CD4-positive, alpha-beta T cell treated with Interleukin-15 for 4 hours (primary cell): ENCODE results near the gene ATP6V1B1.
A peak's percentile ranks its signal among the peaks of the same experiment; 100 is the strongest.

Experiments used
- DNase-seq: peaks from one replicate; pipeline ENCODE4 v3.0.0-alpha.2; 2020; ENCODE audit warnings: low spot score

The ATP6V1B1 gene

DNA sequence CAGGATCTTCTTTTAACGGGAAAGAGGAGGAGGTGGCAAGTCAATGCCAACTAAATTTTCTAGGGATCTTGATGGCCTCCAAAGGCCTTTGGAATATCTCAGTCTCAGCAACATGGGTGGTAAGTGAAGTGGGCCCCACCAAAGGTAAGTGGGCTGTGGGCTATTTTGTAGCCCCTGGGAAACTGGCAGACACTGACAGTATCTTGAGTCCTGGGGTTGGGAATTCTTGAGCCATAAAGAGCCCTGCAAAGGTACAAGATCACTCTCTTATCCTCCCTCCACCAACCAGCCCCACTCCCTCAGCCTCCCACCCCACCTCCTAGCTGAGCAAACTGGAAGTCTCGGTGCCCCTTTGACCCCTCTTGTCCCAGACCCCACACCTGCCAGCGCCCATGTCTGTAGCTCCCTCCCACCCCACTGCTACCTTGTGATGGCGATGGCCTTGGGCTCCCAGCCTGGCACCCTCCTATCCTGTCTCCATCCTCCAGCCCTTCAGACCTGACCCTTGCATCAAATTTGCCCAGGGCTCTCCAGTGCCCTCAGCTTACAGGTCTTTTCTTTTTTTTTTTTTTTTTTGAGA, 8.5 kb downstream of the ATP6V1B1 start:
- no peak for DNase-seq

- DNase-seq: peak; percentile 33
Observed at GRCh38 chr2:70946832-70947442, 11.2 kb downstream of the ATP6V1B1 start.

- DNase-seq: no peak
Observed at GRCh38 chr2:70947556-70948184, 12.0 kb downstream of the ATP6V1B1 start.

GRCh38 chr2:70948337-70949003, 12.8 kb downstream of the ATP6V1B1 start:
- peak; percentile 73 for DNase-seq

- DNase-seq: no peak
Observed at GRCh38 chr2:70949086-70949485, 13.4 kb downstream of the ATP6V1B1 start.

DNA sequence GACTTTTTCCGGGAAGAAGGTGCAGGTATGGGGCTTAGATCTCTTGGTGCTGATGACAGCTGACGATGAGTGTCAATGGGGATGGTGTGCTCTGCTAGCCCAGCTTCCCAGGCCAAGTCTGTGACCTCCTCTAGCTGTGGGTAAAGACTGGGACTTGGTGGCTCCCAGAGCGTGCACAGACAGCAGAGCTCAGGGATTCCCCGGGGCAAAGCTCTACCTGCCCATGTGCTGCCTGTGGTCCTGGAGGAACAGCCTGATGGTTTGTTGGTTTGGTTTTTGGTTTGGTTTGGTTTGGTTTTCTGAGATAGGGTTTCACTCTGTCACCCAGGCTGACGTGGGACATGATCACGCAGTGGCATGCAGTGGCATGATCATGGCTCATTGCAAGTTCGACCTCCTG, 19.2 kb downstream of the ATP6V1B1 start:
- no peak for DNase-seq

DNA sequence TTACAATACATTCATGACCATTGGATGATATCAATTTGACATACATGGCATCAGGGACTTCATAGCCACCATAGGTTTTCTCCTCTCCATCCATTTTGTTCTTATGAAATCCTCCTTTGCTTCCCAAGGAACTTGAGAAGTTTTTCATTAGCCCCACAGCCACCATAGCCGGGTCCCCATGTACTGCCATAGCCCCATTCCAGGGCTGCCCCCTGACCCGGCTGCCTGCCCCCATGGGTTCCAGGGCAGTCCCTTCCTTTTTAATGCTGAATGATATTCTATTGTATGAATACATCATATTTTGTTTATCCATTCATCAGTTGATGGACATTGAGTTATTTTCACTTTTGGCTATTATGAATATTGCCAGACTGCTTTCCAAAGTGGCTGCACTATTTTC, 20.4 kb downstream of the ATP6V1B1 start:
- DNase-seq: no peak

GRCh38 chr2:70957798-70958197, 22.1 kb downstream of the ATP6V1B1 start:
- DNase-seq: no peak

DNA sequence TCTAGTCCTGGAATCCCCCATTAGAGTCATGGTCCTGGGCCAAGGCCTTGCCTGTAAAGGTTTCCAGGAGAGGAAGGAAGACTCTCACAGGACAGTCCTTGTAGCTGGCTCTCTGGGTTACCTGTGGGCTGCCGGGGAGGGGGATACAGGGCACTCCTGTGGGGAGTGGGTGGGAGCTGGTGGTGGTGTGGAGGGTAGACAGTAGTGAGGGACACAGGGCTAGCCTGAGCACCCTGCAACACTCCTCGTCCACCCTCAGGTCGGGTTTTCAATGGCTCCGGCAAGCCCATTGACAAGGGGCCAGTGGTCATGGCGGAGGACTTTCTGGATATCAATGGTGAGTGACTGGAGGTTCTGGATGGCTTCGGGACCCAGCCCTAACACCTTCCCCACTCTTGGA, 23.1 kb downstream of the ATP6V1B1 start:
- no peak for DNase-seq

- no peak for DNase-seq
Observed at GRCh38 chr2:70959271-70959761, 23.6 kb downstream of the ATP6V1B1 start.

GRCh38 chr2:70959851-70960832, 24.4 kb downstream of the ATP6V1B1 start:
- DNase-seq: no peak

DNA sequence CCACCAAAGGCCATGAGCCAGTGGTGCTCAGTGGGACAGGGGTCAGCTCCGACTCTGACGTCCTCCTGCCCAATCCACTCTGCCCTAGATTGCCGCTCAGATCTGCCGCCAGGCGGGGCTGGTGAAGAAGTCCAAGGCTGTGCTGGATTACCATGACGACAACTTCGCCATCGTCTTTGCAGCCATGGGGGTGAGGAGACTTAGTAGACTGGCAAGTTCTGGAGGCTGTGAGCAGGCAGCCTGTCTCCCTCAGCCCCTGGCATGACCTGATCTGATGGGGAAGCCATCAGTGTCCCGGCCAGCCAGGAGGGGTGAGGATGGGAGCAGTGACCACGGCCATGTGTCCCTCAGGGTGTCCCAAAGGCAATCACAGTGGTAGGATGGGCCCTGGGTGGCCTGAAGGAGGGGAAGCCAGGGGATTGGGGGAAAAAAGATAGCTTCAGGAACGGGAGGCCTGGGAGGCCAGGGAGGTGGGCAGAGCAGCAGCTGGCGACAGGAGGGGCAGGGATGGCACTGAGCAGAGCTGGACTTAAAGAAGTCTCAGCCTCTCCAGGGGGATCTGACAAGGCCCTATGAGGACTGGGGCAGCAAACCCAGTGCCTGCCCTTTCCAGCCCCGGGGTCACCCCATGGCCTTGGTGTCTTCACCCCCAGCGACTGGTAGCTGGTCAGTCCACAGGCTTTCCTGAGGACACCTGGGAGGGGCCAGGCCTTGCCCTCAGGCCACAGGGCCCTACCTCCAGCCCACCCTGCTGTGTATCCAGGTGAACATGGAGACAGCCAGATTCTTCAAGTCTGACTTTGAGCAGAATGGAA, 25.3 kb downstream of the ATP6V1B1 start:
- no peak for DNase-seq

DNA sequence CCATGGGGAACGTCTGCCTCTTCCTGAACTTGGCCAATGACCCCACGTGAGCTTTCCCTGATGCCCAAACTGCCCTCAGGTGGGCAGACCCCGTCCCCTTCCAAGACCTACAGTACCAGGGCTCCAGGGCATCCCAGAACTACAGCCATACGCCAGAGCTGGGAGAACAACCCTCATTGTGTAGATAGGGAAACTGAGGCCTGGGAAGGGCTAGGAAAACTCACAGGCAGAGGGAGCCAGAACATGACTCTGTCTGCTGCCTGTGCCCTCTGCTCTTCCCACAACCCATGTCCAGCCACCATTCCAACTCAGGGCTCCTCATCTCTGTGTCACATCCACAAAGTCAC, 25.9 kb downstream of the ATP6V1B1 start:
- no peak for DNase-seq

DNA sequence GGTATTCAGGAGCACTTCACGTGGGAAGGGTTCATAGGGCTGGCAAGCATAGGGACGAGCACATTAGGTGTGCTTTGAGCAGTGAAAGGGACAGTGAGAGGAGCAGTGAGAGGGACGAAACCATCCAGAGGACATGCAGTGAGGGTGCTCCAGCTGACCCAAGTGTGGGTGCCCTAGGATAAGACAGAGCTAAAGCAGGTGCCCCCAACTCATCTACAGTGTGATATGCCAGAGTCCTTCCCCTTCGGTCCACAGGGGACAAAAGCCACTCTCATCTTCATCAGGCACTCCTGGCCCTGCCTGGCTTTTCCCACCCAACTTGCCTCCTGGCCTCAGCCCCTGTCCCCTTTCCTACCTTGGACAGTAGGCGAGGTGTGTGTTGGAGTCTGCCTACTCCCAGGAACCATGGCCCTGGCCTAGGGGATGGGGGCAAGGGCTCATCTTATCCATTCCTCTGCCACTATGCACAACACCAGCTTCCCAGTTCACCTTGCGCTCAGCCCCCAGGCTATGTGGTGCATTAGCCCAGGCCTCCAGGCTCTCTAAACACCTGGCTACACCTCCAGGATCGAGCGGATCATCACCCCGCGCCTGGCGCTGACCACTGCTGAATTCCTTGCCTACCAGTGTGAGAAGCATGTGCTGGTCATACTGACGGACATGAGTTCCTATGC, 26.6 kb downstream of the ATP6V1B1 start:
- DNase-seq: no peak

GRCh38 chr2:70962885-70963878, 27.5 kb downstream of the ATP6V1B1 start:
- no peak for DNase-seq

- DNase-seq: no peak
Observed at GRCh38 chr2:70964133-70964532, 28.4 kb downstream of the ATP6V1B1 start.

DNA sequence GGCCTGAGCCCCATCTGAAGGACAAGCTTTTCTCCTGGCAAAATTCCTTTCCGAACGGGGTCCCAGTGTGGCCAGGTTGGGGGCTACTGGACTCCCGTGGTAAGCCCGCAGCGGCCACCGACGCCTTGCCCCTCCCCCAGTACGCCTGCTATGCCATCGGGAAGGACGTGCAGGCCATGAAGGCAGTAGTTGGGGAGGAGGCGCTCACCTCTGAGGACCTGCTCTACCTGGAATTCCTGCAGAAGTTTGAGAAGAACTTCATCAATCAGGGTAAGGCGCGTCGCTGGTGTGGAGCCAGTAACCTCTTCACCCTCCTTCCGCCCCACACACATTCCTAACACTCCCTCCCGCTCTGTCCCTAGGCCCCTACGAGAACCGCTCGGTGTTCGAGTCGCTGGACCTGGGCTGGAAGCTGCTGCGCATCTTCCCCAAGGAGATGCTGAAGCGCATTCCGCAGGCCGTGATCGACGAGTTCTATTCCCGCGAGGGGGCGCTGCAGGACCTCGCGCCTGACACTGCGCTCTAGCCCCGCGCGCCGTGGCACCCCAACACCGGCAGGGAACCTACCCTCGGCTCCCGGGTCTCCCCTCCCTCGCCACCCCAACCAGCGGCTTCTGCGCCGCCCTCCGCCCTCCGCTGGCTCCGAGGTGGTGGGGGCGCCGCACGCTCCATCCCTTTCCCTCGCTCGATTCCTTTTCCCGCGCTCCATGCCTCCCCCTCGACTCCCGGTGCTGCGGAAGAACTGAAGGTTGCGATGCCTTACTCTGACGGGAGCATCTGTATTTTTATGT, 29.1 kb downstream of the ATP6V1B1 start:
- DNase-seq: peak; percentile 79

DNA sequence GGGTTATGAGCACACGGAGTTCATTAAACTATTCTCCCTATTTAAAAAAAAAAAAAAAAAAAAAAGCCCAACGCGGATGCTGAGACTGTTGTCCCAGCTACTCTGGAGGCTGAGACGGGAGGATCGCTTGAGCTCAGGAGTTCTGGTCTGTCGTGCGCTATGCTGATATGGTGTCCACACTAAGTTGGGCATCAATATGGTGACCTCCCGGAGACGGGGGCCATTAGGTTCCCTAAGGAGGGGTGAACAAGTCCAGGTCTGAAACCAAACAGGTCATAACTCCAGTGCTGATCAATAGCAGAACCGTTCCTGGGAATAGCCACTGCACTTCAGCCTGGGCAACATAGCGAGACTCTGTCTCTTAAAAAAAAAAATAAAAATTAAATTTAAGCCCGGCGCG, 29.8 kb downstream of the ATP6V1B1 start:
- DNase-seq: no peak
